Fibroblast of peridontal ligament (primary cell): ENCODE measurements around the gene PCSK5.
A peak's percentile ranks its signal among the peaks of the same experiment; 100 is the strongest.
"Not testable (repeated sequence)": the region's sequence is repeated elsewhere in the genome, so short reads cannot be mapped to it uniquely, and the experiment has no call there.

Source experiments
- DNase-seq: peaks from one replicate; pipeline ENCODE4 v3.0.0-alpha.2; 2010; ENCODE audit errors: extremely low read depth

Gene PCSK5

GRCh38 chr9:76245518-76245917 is 355.0 kb downstream of the PCSK5 start:
- DNase-seq, result no peak

- no peak for DNase-seq
These were observed 356.2 kb downstream of the PCSK5 start for GRCh38 chr9:76246680-76247079.

- DNase-seq, result no peak
These were observed 357.0 kb downstream of the PCSK5 start for GRCh38 chr9:76247426-76247825.

GRCh38 chr9:76249309-76249708 is 358.8 kb downstream of the PCSK5 start:
- no peak for DNase-seq

- DNase-seq, result peak; percentile 97
These were observed 365.4 kb downstream of the PCSK5 start for GRCh38 chr9:76255781-76256455.

GRCh38 chr9:76257311-76257710 is 366.8 kb downstream of the PCSK5 start:
- no peak for DNase-seq

GRCh38 chr9:76266649-76267283 is 376.3 kb downstream of the PCSK5 start:
- DNase-seq, result no peak

- no peak for DNase-seq
These were observed 376.8 kb downstream of the PCSK5 start for GRCh38 chr9:76267284-76267652.

GRCh38 chr9:76269789-76270188 is 379.3 kb downstream of the PCSK5 start:
- peak; percentile 5 for DNase-seq

GRCh38 chr9:76271755-76272154 is 381.3 kb downstream of the PCSK5 start:
- peak; percentile 9 for DNase-seq

GRCh38 chr9:76289042-76289441 is 398.6 kb downstream of the PCSK5 start:
- DNase-seq, result no peak

GRCh38 chr9:76289703-76290102 is 399.2 kb downstream of the PCSK5 start:
- no peak for DNase-seq

GRCh38 chr9:76290555-76290954 is 400.1 kb downstream of the PCSK5 start:
- DNase-seq, result no peak

GRCh38 chr9:76292246-76292645 is 401.8 kb downstream of the PCSK5 start:
- no peak for DNase-seq

- DNase-seq, result no peak
These were observed 402.2 kb downstream of the PCSK5 start for GRCh38 chr9:76292658-76293057.

- DNase-seq, result no peak
These were observed 403.8 kb downstream of the PCSK5 start for GRCh38 chr9:76294301-76294700.

GRCh38 chr9:76296561-76297310 is 406.3 kb downstream of the PCSK5 start:
- no peak for DNase-seq

- peak; percentile 70 for DNase-seq
These were observed 407.3 kb downstream of the PCSK5 start for GRCh38 chr9:76297721-76298239.

GRCh38 chr9:76298521-76299144 is 408.2 kb downstream of the PCSK5 start:
- DNase-seq, result no peak

- no peak for DNase-seq
These were observed 412.1 kb downstream of the PCSK5 start for GRCh38 chr9:76302543-76302942.

GRCh38 chr9:76302947-76303550 is 412.6 kb downstream of the PCSK5 start:
- peak; percentile 80 for DNase-seq

- DNase-seq, result not testable (repeated sequence)
These were observed 416.6 kb downstream of the PCSK5 start for GRCh38 chr9:76307047-76307446.
